SHP77 (cell line): ENCODE data around the gene NLRC3.

ENCODE experiments used
- DNase-seq, 2 experiments: peaks; one replicate each; lab custom pipeline; 2025; lab: John Stamatoyannopoulos, UW

The NLRC3 gene

GRCh38 chr16:3598236-3598635 lies 21.0 kb upstream of the NLRC3 start:
- no peak for DNase-seq

- DNase-seq = no peak
These were observed 20.5 kb upstream of the NLRC3 start for GRCh38 chr16:3597676-3598075.

GRCh38 chr16:3597226-3597625 lies 20.0 kb upstream of the NLRC3 start:
- DNase-seq = no peak

GRCh38 chr16:3596101-3596861 lies 19.1 kb upstream of the NLRC3 start:
- no peak for DNase-seq

GRCh38 chr16:3595521-3596021 lies 18.4 kb upstream of the NLRC3 start:
- DNase-seq = no peak

- no peak for DNase-seq
These were observed 17.9 kb upstream of the NLRC3 start for GRCh38 chr16:3595110-3595486.

GRCh38 chr16:3594316-3595109 lies 17.3 kb upstream of the NLRC3 start:
- DNase-seq = no peak

- no peak for DNase-seq
These were observed 15.4 kb upstream of the NLRC3 start for GRCh38 chr16:3592559-3592958.

- DNase-seq = no peak
These were observed 14.8 kb upstream of the NLRC3 start for GRCh38 chr16:3591991-3592390.

- no peak for DNase-seq
These were observed 14.2 kb upstream of the NLRC3 start for GRCh38 chr16:3591436-3591803.

GRCh38 chr16:3590736-3591435 lies 13.7 kb upstream of the NLRC3 start:
- no peak for DNase-seq

- DNase-seq = no peak
These were observed 12.9 kb upstream of the NLRC3 start for GRCh38 chr16:3589991-3590701.

- DNase-seq = no peak
These were observed 12.3 kb upstream of the NLRC3 start for GRCh38 chr16:3589441-3589921.

GRCh38 chr16:3589001-3589400 lies 11.8 kb upstream of the NLRC3 start:
- no peak for DNase-seq

- no peak for DNase-seq
These were observed 10.4 kb upstream of the NLRC3 start for GRCh38 chr16:3587547-3588110.

- DNase-seq = no peak
These were observed 7.2 kb upstream of the NLRC3 start for GRCh38 chr16:3584412-3584811.

- no peak for DNase-seq
These were observed 6.3 kb upstream of the NLRC3 start for GRCh38 chr16:3583303-3584038.

- no peak for DNase-seq
These were observed 5.3 kb upstream of the NLRC3 start for GRCh38 chr16:3582276-3583165.

GRCh38 chr16:3581392-3581791 lies 4.2 kb upstream of the NLRC3 start:
- DNase-seq = no peak

GRCh38 chr16:3580686-3581085 lies 3.5 kb upstream of the NLRC3 start:
- DNase-seq = no peak
